HepG2 (cell line): ENCODE data around the gene CDYL.

ENCODE experiments used
- BRCA1 ChIP-seq: sonication (generic); formaldehyde crosslinking; IDR thresholded peaks from 2 replicates; pipeline ENCODE4 v1.4.0; 2020; ENCODE audit warnings: missing genetic modification reagents
- CC2D1A ChIP-seq: sonication (generic); formaldehyde crosslinking; IDR thresholded peaks from 2 replicates; pipeline ENCODE4 v1.8.1; 2023; ENCODE audit warnings: mild to moderate bottlenecking, missing genetic modification reagents
- EP300 ChIP-seq, 3 experiments: sonication (generic) in 1 of 3; formaldehyde crosslinking in 1 of 3; IDR thresholded peaks; 2 replicates each; pipeline versions ENCODE4 v1.5.1 to v1.6.1; 2011 to 2020; ENCODE audit warnings: low read depth in 2 of 3, low read length in 2 of 3, borderline replicate concordance in 1 of 3, improper control_type of control experiment in 1 of 3, mild to moderate bottlenecking in 1 of 3, missing genetic modification reagents in 1 of 3, moderate library complexity in 1 of 3
- KLF9 ChIP-seq: IDR thresholded peaks from 2 replicates; pipeline ENCODE4 v1.6.1; 2016; ENCODE audit warnings: low read depth
- NR3C1 ChIP-seq: sonication (generic); formaldehyde crosslinking; IDR thresholded peaks from 2 replicates; pipeline ENCODE4 v1.4.0; 2020; ENCODE audit warnings: missing genetic modification reagents
- SUZ12 ChIP-seq: fragments of 150-350 bp; IDR thresholded peaks from 2 replicates; pipeline ENCODE4 v1.6.1; 2014; ENCODE audit warnings: low read depth, low read length

DNA sequence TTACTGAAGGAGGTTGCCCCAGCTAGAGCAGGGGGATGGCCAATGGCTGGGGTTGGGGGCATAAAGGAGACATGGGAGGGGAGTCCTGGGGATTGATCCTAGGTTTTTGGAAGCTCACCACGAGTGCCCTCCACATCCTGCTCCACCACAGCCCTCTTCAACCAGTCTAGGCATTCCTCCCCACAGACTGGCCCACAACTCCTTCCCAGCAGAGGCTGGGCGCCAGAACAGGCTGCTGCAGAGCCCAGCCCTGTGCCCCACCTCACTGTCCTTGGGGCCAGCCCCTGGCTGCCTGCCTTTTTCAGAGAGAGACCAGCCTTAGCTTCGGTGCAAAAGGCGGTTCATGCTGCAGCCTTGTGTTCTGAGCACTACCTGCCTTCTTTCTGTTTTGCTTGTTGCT lies 211.2 kb downstream of the CDYL start:
- no peak for TF ChIP-seq SUZ12
- no peak for TF ChIP-seq NR3C1 (CRISPR knock-in tag)
- no peak for TF ChIP-seq BRCA1 (CRISPR knock-in tag)
- no peak for TF ChIP-seq EP300 (IDR thresholded peaks at IDR 0.05; ENCODE audit: low read depth in 2 of 2, low read length in 2 of 2)
- TF ChIP-seq EP300 (CRISPR knock-in tag; IDR thresholded peaks at IDR 0.05; ENCODE audit: borderline replicate concordance), result no peak
- TF ChIP-seq KLF9 (CRISPR knock-in tag), result no peak
- TF ChIP-seq CC2D1A (CRISPR knock-in tag), result no peak
